Activated T-cell treated with anti-CD3 and anti-CD28 coated beads for 48 hours (primary cell): Measurements from ENCODE around the gene MAN1A1.

Experiments
- DNase-seq: peaks from one replicate; pipeline ENCODE4 v3.0.0-alpha.2; 2020; ENCODE audit warnings: low read depth

MAN1A1 gene

GRCh38 chr6:119140196-119141140 is 209.1 kb downstream of the MAN1A1 start:
- DNase-seq = no peak

- no peak for DNase-seq
These were observed 210.5 kb downstream of the MAN1A1 start for GRCh38 chr6:119138906-119139541.

GRCh38 chr6:119137194-119138072 is 212.1 kb downstream of the MAN1A1 start:
- DNase-seq = no peak

GRCh38 chr6:119134752-119135151 is 214.8 kb downstream of the MAN1A1 start:
- no peak for DNase-seq

- DNase-seq = no peak
These were observed 216.2 kb downstream of the MAN1A1 start for GRCh38 chr6:119133400-119133799.

- DNase-seq = no peak
These were observed 217.1 kb downstream of the MAN1A1 start for GRCh38 chr6:119132261-119132981.

GRCh38 chr6:119129968-119130484 is 219.5 kb downstream of the MAN1A1 start:
- DNase-seq = no peak

- DNase-seq = no peak
These were observed 220.2 kb downstream of the MAN1A1 start for GRCh38 chr6:119129148-119129967.

- DNase-seq = no peak
These were observed 221.2 kb downstream of the MAN1A1 start for GRCh38 chr6:119128252-119128912.

- DNase-seq = no peak
These were observed 221.9 kb downstream of the MAN1A1 start for GRCh38 chr6:119127627-119128026.
